Neuronal stem cell (in vitro differentiated cells): ENCODE measurements around the gene PCDHGC5. TPM values are rescaled to one million over a fixed set of nuclear protein-coding genes. Genes with fewer than 3 reads are reported as not detected.

ENCODE experiments used
- DNase-seq: peaks from one replicate; pipeline ENCODE4 v3.0.0-alpha.2; 2013; ENCODE audit warnings: low spot score
- H2AFZ ChIP-seq: one replicate; pipeline ENCODE4 v1.6.1; 2013; ENCODE audit warnings: mild to moderate bottlenecking, low read length, inconsistent platforms
- H2AK5ac ChIP-seq: 2 replicates; pipeline ENCODE4 v1.6.1; 2013; ENCODE audit warnings: low read depth, mild to moderate bottlenecking, inconsistent platforms, low read length, moderate library complexity, mixed read lengths
- H2BK120ac ChIP-seq: 2 replicates; pipeline ENCODE4 v1.6.1; 2013; ENCODE audit warnings: low read depth, mild to moderate bottlenecking, inconsistent platforms, low read length, moderate library complexity, mixed read lengths
- H2BK12ac ChIP-seq: one replicate; pipeline ENCODE4 v1.6.1; 2013; ENCODE audit warnings: low read length, inconsistent platforms
- H2BK15ac ChIP-seq: 2 replicates; pipeline ENCODE4 v1.6.1; 2013; ENCODE audit warnings: mild to moderate bottlenecking, low read length, inconsistent platforms, mixed read lengths
- H2BK5ac ChIP-seq: one replicate; pipeline ENCODE4 v1.6.1; 2013; ENCODE audit warnings: inconsistent platforms, mild to moderate bottlenecking, low read length, moderate library complexity
- H3K14ac ChIP-seq: one replicate; pipeline ENCODE4 v1.6.1; 2013; ENCODE audit warnings: low read length, inconsistent platforms
- H3K18ac ChIP-seq: 2 replicates; pipeline ENCODE4 v1.6.1; 2013; ENCODE audit warnings: low read length, inconsistent platforms
- H3K23ac ChIP-seq: 2 replicates; pipeline ENCODE4 v1.6.1; 2013; ENCODE audit warnings: low read depth, mild to moderate bottlenecking, mixed read lengths, low read length, inconsistent platforms; ENCODE audit not compliant: poor library complexity
- H3K27ac ChIP-seq: replicated peaks from 3 replicates; pipeline ENCODE4 v1.5.1; 2013; ENCODE audit warnings: low read length, inconsistent platforms
- H3K27me3 ChIP-seq, 3 experiments: 2 replicates each; pipeline ENCODE4 v1.6.1; 2013; ENCODE audit warnings: low read length in 3 of 3, mild to moderate bottlenecking in 2 of 3, inconsistent platforms in 1 of 3, low read depth in 1 of 3, mixed read lengths in 1 of 3, moderate library complexity in 1 of 3; ENCODE audit not compliant: control insufficient read depth in 3 of 3, insufficient read depth in 3 of 3
- H3K36me3 ChIP-seq, 2 donors: replicated peaks in 1 of 2; 2 replicates each; pipeline ENCODE4 v1.6.1; 2013; ENCODE audit warnings: low read length in 2 of 2; ENCODE audit not compliant: control insufficient read depth in 2 of 2, insufficient read depth in 2 of 2
- H3K4ac ChIP-seq: 2 replicates; pipeline ENCODE4 v1.6.1; 2013; ENCODE audit warnings: inconsistent platforms, mild to moderate bottlenecking, low read length, moderate library complexity
- H3K4me1 ChIP-seq, 2 donors: 1 replicate in 1 of 2; 2 replicates in 1 of 2; pipeline ENCODE4 v1.6.1; 2013; ENCODE audit warnings: low read length in 2 of 2, low read depth in 1 of 2; ENCODE audit not compliant: control insufficient read depth in 2 of 2, insufficient read depth in 1 of 2
- H3K4me2 ChIP-seq: one replicate; pipeline ENCODE4 v1.6.1; 2013; ENCODE audit warnings: mild to moderate bottlenecking, low read length, inconsistent platforms; ENCODE audit not compliant: insufficient read depth, poor library complexity, severe bottlenecking
- H3K4me3 ChIP-seq, 2 donors: 2 replicates each; pipeline ENCODE4 v1.5.1; 2013; ENCODE audit warnings: low read length in 2 of 2, mild to moderate bottlenecking in 2 of 2, inconsistent platforms in 1 of 2, moderate library complexity in 1 of 2
- H3K79me1 ChIP-seq: one replicate; pipeline ENCODE4 v1.6.1; 2013; ENCODE audit warnings: low read depth, mild to moderate bottlenecking, inconsistent platforms, low read length, moderate library complexity
- H3K9ac ChIP-seq: one replicate; pipeline ENCODE4 v1.6.1; 2013; ENCODE audit warnings: mild to moderate bottlenecking, low read depth, low read length, inconsistent platforms; ENCODE audit not compliant: poor library complexity
- H3K9me3 ChIP-seq, 2 donors: replicated peaks in 1 of 2; 2 replicates each; pipeline versions ENCODE3 to v1.6.1; 2013; ENCODE audit warnings: low read length in 2 of 2, mild to moderate bottlenecking in 2 of 2, inconsistent platforms in 1 of 2, low read depth in 1 of 2, mixed read lengths in 1 of 2, moderate library complexity in 1 of 2; ENCODE audit not compliant: control insufficient read depth in 2 of 2, insufficient read depth in 1 of 2
- H4K8ac ChIP-seq: one replicate; pipeline ENCODE4 v1.6.1; 2013; ENCODE audit warnings: low read depth, mild to moderate bottlenecking, inconsistent platforms, low read length, moderate library complexity
- H4K91ac ChIP-seq: one replicate; pipeline ENCODE4 v1.6.1; 2013; ENCODE audit warnings: low read length, low read depth, mild to moderate bottlenecking, inconsistent platforms; ENCODE audit not compliant: poor library complexity
- whole genome bisulfite sequencing, 2 donors: extraction: QIAGEN DNeasy Blood & Tissue Kit; methylation state at CpG; one replicate each; pipeline ENCODE4 v1.1.7; 2013; ENCODE audit warnings: missing lambda C conversion rate in 2 of 2, mixed read lengths in 1 of 2; ENCODE audit not compliant: insufficient read length in 2 of 2, insufficient replicate concordance in 1 of 2; ENCODE audit errors: extremely low coverage in 2 of 2; 5-methylcytosine and 5-hydroxymethylcytosine counted together
- polyA plus RNA-seq, 2 experiments: library from polyadenylated mRNA; stranded (reverse); fragments of 200-250 nt; gene quantifications; one replicate each; pipeline ENCODE4 v1.2.3, GENCODE V29; 2013

The PCDHGC5 gene
- 1.1 TPM for polyA plus RNA-seq (2013, experiment 1 of 2)
- 1.1 TPM for polyA plus RNA-seq (2013, experiment 2 of 2)

DNA sequence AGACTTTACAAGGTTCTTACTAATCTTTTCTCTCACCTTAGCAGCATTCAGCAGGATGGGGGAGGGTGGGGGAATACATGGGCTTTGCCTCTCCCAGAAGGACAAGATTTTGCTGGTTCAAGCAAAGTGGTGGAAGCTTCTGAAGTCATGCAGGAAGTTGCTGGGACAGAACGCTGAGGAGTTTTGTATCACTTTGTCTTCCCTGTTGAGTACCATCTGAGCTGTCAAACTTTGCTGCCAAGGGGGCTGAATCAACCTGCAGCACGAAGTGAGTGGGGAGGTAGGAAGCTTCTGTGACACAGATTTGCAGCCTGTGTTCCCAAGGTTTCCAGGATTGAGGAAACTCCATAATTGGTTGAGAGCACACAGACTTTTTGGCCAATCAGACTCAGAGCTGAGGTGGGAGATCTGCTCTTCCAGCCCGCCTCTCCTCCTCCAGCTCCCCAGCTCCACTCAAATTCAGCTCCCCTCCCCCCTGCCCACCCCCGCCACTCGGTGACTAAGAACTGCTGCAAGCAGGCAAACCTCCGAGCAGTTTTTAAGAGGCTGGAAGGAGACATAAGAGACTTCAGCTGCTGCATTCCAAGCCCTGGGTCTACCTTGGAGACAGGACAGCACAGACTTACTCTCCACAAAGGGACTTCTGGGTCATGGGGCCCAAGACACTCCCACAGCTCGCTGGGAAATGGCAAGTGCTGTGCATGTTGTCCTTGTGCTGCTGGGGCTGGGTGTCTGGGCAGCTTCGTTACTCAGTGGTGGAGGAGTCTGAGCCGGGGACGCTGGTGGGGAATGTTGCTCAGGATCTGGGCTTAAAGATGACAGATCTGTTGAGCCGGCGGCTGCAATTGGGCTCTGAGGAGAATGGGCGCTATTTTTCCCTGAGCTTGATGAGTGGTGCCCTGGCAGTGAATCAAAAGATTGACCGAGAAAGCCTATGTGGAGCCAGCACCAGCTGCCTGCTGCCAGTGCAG is at the start of gene PCDHGC5:
Gene PCDHGC5 (plus strand): TSS at position 491 of the 971 bp plus-strand sequence. CDS start 160 bp downstream, at position 651.
- Histone ChIP-seq H2BK5ac (no peak within 1 kb of the TSS), H3K4ac (no peak within 1 kb of the TSS), H3K4me3 (peak within 1 kb of the TSS in 1 of 2 donors; percentile 51), H2BK12ac (no peak within 1 kb of the TSS), H4K91ac (no peak within 1 kb of the TSS), H3K9ac (no peak within 1 kb of the TSS), H3K36me3 (peaks cover 33 to 61% of the 10 kb centered on the region in 2 donors), H3K23ac (no peak within 1 kb of the TSS), H3K14ac (no peak within 1 kb of the TSS), H2AFZ (no peak within 1 kb of the TSS), H3K4me1 (peaks cover 7 to 18% of the 10 kb centered on the region in 2 donors), H3K27ac (peak within 1 kb of the TSS; percentile 9), H3K9me3 (peaks cover 16 to 62% of the 10 kb centered on the region in 2 donors), H2BK15ac (no peak within 1 kb of the TSS), H3K27me3 (peaks cover 0 to 12% (median 0%) of the 10 kb centered on the region in 3 experiments), H3K4me2 (no peak within 1 kb of the TSS), H4K8ac (no peak within 1 kb of the TSS), H2AK5ac (no peak within 1 kb of the TSS), H2BK120ac (no peak within 1 kb of the TSS), H3K18ac (no peak within 1 kb of the TSS), H3K79me1 (peaks cover 20% of the 10 kb centered on the region)
- no peak for DNase-seq
- WGBS, 2 donors, result no CpG with 5 or more reads among the region's 14 CpGs

- Histone ChIP-seq H2AK5ac (no peak overlapping the region), H3K27me3 (no peaks in the 10 kb centered on the region), H2BK15ac (no peak overlapping the region), H3K79me1 (peaks cover 5% of the 10 kb centered on the region), H2BK120ac (no peak overlapping the region), H2AFZ (no peak overlapping the region), H2BK5ac (no peak overlapping the region), H3K4me1 (no peaks in the 10 kb centered on the region), H3K36me3 (peaks cover 10 to 17% of the 10 kb centered on the region in 2 donors), H3K4me3 (no peak overlapping the region), H3K14ac (no peak overlapping the region), H3K9ac (no peak overlapping the region), H3K4me2 (no peak overlapping the region), H3K23ac (no peak overlapping the region), H4K8ac (no peak overlapping the region), H3K27ac (no peak overlapping the region), H2BK12ac (no peak overlapping the region), H3K18ac (no peak overlapping the region), H3K9me3 (peaks cover 18 to 37% of the 10 kb centered on the region in 2 donors), H3K4ac (no peak overlapping the region), H4K91ac (no peak overlapping the region)
- DNase-seq, result no peak
- no CpG with 5 or more reads among the region's 10 CpGs for WGBS, 2 donors
Measured at GRCh38 chr5:141439411-141440141, 49.3 kb upstream of the PCDHGC5 start.

- Histone ChIP-seq H3K4ac (no peak overlapping the region), H3K4me3 (no peak overlapping the region), H2AFZ (no peak overlapping the region), H3K18ac (no peak overlapping the region), H2BK5ac (no peak overlapping the region), H3K9me3 (peaks cover 18 to 37% of the 10 kb centered on the region in 2 donors), H3K23ac (no peak overlapping the region), H3K27me3 (no peaks in the 10 kb centered on the region), H2BK120ac (no peak overlapping the region), H2BK15ac (no peak overlapping the region), H4K8ac (no peak overlapping the region), H3K36me3 (peaks cover 10 to 17% of the 10 kb centered on the region in 2 donors), H3K9ac (no peak overlapping the region), H3K79me1 (peaks cover 5% of the 10 kb centered on the region), H3K4me2 (no peak overlapping the region), H3K4me1 (no peaks in the 10 kb centered on the region), H3K14ac (no peak overlapping the region), H2BK12ac (no peak overlapping the region), H4K91ac (no peak overlapping the region), H3K27ac (no peak overlapping the region), H2AK5ac (no peak overlapping the region)
- no CpG with 5 or more reads among the region's 9 CpGs for WGBS, 2 donors
- no peak for DNase-seq
Measured at GRCh38 chr5:141440341-141440740, 48.5 kb upstream of the PCDHGC5 start.
